NOMO-1 treated with dmso at 0.1 percent for 144 hours (cell line): ENCODE results near the gene SYT7.

Experiments
- DNase-seq: peaks from one replicate; lab custom pipeline; 2025; ENCODE audit not compliant: unreplicated experiment; lab: John Stamatoyannopoulos, UW

SYT7 gene

DNA sequence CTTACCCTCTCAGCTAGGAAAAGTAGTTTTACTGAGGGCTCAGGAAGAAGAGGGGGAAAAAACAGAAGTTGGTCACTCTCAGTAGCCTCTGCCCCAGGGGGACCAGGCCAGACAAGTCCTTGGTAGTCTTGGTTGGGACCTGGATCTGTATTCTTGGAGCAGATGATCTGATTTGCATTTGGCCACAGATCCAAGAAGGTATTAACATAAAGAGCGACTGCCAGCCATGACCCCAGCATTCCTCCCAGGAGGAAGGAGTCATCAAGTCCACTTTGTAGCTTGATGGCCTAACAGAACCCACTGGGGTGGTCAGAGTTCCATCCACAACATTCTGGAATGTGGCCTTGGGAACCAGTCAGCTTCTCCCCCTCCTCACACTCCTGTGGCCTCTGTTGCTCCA, 78.4 kb downstream of the SYT7 start:
- no peak for DNase-seq

DNA sequence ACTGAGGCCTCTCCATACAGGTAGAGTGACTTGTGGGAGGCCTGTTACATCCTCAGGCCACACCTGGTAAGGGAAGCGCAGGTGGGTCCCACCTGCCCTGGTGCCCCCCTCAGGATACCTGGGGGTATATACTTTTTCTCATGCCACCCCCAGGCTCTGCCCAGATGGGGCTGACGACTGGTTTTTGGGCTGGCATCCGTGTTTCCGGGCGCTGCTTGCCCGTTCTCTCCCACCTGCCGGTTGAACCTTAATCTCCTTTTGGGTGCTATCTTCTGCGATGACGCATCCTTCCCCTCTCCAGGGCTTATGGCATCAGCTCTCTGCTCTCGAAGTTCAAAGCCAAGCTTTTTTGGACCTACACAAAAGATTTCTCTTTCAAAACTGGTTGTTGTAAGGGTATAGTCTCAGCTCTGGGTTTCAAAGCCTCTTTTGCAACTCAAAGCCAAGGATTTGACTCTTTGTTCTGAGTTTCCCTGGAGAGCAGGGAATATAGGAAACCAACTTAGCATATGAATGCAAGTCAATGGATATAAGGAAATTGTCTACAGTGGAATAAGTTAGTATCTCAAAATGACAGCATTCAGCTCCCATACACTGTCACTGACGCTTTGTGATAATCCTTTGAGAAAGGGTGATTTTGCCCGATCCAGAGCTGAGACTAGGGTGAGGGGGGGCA, 80.9 kb downstream of the SYT7 start:
- DNase-seq, result no peak

DNA sequence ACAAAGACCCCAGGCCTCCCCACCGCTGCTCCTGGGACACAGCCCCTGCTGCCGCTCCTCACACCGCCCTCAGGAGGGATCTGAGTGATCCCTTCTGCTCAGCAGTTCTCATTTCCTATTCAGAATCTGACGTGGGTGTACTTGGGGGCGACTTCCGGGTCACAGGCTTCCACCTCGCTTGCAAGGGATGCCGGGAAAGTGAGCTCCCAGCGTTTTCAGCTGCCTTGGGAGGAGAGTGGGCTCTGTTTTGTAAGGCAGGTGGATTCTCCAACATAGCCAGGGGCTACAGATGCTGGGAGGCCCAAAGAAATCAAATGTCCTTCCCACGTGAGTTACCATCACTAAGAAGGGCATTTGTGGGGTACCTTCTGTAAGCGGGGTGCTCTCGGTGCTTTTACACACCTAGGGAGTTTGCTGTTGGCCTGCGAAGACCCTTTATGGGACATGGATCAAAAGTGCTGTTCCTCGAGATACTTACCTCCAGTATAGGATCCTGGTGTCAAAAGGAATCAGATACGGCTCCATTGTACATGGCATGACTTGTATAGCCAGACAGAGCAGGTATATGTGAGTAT, 82.0 kb downstream of the SYT7 start:
- DNase-seq, result peak; percentile 39

DNA sequence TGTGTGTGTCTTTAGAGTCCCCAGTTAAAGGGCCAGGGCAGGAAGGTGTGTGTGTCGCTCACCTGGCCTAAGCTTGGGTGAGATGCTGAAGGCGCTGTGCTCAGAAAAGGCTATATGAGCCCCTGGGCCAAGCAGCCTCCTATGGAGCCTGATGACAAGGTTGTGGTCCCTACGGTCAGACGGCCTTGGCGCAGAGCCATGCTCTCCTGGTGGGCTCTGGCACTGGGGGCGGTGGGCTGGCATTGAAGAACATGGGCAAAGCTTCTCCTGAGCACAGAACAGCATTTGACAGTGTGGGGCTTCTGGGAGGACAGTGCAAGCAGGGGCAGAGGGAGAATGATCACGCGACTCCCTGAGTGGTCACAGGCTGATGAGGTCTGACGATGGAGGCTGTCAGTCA, 83.0 kb downstream of the SYT7 start:
- no peak for DNase-seq

DNA sequence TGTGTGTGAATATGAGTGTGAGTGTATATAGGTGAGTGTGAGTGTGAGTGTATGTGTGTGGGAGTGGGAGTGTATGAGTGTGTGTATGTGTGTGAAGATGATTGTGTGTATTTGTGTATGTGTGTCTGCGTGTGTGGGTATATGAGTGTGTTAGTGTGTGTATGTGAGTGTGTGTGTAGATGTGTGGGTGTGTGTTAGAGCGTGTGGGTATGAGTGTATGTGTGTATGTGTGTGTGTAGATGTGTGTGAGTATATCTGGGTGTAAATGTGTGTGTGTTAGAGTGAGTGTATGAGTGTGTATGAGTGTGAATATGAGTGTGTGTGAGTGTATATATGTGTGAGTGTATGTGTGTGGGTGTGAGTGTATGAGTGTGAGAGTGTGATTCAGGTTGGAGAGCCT, 83.4 kb downstream of the SYT7 start:
- no peak for DNase-seq

DNA sequence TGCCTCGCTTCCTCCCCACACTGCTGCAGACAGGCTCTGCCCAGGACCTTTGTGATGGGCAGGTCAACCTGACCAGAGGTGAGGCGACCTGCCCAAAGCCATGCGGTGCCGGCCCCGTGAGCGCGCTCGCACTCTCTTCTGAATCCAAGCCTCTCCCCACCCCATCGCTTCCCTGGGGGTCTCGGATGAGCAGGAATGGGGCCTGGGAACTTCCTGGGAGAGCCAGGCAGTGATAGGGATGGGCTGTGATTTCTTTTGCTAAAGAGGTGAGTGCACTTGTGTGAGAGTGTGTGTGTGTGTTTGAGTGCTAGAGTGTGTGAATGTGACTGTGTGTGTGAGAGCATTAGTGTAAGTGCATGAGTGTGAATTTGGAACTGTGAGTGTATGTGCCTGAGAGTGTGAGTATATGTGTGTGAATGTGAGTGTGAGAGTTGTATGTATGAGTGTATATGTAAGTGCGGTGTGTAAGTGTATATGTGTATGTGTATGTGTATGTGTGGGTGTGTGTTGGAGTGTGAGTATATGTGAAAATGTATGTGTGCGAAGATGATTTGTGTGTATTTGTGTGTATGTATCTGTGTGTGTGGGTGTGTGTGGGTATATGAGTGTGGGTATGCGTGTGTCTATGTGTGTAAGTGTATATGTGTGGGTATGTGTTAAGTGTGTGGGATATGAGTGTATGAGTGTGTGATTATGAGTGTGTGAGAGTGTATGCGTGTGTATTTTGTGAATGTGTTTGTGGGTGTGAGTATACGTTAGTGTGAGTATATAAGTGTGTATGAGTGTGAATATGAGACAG, 84.1 kb downstream of the SYT7 start:
- DNase-seq, result no peak

DNA sequence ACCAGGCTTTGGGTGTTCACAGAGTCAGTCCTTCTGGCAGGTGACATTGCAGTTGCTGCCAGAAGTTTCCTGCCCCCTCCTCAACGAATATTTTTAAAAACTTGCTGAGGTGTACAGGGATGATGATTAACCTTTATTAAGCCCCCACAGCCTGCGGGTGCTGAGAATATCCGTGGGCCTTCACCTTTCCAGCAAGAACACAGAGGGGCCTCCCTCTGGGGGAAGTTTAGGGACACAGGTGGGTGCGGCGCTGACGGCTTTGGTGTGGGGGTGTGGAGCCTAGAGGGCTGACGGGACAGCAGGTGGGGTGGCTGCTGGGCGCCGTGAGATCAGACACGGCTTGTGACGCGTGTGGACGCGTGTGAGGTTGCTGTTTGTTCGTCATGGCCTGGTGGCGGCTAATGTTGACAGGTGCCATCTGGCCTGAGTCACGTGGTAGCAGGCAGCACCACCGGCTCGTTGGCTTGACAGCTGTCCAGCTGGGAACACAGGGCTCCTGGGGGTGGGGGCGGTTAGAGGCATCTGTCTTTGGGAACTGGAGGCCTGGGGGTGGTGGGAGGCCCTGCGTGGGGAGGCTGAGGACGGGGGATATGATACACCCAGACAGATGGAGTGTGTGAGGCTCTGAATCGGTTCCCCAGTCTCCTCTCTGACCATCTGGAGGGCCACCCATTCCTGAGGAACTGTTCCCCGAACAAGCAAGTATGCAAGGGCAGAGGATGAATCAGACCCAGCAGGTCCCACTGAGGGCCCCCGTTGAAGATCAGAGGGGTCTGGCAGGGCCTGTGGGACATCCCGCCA, 84.9 kb downstream of the SYT7 start:
- DNase-seq, result no peak

DNA sequence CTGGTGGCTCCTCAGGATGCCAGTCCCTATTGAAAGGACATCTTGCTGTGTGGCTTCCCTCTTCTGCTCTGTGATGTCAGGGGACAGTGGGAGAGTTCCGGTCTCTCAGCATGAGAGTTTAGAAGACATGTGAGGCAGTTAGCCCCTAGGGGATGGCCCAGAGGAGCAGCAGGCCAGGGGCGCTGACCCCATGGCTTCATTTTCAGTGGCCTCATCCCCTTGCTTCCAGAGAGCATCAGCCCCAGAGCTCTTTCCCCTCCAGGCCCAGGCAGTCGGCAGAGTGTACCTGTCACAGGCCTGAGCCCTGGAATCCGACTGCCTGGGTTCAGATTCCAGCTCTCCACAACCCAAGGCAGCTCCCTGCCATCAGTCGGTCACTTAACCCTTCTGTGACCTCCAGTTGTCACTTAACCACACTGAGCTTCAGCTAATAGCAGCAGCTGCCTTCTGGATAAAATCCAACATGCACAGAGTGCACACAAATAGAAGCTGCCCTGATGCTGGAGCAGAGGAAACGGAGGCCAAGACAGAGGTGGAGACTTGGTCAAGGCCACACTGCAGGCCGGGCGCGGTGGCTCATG, 86.4 kb downstream of the SYT7 start:
- DNase-seq, result no peak

DNA sequence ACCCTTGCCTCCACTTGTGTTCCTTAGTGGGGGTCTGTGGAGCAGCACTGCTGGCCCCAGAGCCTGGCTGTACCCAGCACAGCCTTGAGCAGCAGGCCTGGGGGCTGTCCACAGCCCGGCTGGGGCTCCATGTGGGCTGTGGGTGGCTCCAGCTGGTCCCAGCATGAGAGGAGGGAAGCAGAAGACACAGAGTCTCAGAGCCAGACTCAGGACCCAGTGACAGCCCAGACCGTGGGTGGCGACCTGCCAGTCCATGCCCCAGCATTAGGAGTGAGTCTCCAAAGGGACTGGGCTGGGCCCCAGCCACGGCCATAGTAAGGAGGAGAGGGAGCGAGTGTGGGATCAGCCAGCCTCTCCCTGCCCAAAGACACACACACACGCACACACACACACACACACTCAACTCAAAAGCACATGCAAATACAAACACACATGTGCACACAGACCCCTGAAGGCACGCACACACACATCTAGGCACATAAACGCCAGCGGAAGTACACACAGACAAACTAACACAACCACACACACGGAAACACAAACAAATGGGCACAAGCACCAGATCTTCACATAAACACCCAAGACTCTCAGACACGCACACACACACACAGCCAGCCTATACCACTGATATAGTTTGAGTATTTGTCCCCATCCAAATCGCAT, 89.0 kb downstream of the SYT7 start:
- DNase-seq, result no peak

DNA sequence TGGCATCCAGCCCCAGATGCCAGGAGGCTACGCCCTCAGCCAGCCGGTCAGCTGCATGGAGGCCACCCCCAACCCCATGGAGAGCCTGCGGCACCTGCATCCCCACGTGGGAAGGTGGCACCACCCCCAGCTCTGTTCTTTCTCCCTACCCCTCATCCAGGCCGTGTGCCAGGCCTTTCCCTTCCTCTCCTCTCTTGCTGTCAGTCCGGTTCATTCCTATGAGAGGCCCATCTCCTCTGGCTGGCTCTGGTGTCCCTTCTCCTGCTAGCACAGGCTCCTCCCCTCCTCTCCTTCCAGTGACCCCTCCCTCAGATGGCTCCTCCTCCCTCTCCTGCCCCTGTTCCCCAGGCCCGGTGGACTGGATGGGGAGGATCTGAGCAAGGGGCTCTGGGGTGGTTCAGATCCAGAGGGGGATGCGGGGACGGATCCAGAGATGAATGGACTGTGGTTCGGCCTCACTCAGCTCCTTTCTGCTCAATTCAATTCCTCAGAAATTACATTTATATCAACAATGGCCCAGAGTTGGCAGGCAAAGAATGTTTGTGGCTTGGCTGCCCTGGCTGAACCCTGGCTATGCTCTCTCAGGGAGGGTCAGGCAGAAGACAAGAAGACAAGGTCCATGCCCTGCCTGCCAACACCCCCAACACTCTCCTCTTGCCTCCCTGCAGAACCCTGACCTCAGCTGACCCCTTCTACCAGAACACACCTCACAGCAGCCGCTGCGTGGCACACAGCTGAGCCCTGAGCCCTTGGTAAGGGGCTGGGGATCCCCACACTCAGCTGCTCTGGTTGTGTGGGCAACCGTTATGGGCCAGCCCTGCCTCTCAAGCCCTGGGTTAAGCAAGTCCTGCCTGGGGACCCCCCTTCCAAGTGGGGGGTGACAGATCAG, 90.8 kb downstream of the SYT7 start:
- no peak for DNase-seq

DNA sequence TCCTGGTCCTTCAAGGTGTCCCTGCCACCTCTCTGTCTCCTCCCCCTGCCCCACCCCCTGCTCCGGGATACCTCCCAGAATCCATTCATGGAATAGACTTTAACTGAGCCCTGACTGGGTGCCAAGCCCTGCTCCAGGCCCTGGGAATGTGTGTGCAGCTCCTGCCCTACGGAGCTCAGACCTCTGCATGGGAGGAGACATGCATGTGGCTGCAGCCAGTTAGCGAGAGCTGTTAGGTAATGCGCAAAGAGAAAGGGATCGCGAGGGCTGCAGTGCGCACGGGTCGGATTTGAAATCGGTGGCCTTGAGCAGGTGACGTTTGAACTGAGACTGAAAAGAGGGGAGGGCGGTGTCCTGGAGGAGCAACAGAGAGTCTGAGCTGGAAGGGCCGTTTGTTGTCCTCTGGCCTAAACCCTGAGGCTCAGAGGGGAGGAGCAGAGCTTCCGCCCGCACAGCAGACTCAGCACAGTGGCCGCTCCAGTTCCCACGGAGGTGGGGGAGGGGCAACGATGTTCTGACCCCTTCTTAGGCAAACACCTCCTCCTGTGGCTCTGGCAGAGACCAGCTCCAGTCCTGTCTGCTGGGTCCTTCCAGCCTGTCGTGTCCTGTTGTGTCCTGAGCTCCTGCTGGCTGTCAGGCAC, 92.1 kb downstream of the SYT7 start:
- DNase-seq, result no peak

DNA sequence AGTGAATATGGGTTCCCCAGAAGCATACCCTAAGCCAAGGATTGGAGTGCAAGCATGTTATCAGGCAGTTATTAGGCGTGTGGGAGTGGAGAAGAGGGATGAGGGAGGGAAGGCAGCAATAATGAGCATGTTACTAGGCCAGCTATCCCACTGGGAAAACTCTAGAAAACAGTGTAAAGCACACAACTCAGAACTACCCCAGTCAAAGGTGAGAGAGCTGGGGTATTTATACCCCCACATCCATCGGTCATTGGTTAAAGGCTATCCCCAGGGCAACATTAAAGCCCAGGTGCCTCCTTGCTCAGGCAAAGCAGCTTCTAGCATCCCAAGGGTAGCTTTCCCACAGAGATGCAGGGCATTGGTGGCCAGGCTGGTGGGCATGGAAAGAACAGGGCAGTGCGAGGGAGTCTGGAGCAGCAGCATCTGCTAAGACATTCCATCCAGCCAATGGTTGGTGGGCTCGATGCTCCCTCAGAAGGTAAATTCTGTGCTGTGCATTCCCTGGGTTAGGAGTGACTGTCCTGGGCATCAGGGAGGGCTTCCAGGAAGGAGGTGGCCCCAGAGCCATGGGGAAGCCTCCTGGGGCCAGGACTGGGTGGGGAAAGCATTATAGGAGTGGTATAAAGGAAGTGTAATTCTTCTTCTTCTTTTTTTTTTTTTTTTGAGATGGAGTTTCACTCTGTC, 93.4 kb downstream of the SYT7 start:
- no peak for DNase-seq

DNA sequence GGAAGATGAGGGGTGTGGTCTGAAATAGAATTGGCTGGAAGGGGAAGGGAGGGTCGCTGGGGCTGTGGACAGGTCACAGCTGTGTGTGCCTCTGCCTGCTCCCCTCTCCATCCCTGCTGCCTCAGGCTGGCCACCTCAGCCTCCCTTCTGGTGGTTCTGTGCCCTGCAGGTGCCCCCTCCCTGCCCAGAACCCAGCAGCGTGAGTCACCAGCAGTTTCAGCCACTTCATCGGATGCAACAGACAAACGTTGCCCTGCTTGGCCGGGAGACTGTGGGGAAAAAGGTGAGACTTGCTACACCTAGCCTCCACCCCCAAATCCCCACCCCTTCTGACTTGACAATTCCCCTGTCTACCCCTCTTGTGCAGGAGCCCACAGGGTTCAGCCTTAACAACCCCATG, 94.1 kb downstream of the SYT7 start:
- no peak for DNase-seq

DNA sequence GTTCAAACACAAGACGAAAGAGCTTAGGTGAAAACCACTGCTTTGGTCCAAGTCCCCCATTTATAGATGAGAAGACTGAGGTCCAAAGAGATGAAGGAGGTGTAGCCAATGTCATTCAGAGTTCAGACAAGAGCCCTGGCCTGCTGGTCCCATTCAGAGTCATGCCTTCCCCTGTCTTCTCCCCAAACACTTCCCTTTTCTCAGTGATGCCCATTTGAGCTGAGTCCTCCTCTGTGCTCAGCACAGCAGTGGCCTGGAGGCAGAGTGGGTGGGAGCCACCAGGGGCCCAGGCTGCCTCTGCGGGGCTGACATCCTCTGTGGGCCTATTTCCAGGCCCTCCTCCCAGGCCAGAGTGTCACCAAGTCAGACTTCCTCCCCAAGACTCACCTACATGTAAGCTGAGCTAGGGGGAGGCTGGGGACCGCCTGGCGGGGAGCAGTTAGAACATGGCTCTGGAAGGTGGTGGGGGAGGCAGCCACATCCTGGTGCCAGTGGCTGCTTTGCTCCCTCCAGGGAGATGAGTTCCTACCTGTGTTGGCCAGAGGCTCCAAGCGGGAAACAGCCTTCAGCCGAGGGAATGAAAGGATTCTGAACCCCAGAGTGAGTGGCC, 94.8 kb downstream of the SYT7 start:
- DNase-seq, result no peak

DNA sequence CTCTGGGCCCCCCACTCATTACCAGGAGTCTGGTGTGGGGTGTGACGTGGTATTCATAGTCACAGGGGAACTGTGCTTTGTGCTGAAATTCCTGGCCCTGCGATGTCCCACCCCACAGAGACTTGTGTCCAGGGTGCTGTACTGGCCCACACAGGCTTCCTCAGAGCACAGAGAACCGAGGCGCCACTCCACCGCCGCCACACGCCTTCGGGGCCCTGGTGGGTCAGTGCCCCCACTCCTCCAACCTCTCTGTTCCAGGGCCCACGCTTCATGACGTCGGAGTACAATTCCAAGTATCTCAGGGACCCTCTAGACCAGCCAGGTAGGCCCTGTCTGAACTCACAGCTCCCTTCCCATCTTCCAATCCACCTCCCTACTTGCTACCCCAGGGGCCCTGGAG, 95.8 kb downstream of the SYT7 start:
- DNase-seq, result no peak

DNA sequence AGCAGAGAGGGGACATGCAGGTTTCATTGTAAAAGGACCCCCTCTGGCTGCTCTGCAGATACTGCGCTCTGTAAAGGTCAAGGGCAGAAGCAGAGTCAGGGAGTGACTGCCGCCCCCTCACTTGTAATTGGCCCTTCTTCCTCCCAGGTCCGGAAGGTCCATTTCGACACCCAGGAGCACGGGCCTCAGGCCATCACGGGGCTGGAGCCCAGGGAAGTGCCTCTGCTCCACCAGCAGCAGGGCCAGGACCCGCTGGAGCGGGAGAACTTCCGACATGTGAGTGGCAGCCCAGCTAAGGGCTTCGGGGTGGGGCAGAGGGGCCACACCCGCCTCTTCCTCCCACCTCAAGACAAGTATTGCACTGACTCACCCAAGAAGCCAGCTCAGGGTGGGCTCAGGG, 96.3 kb downstream of the SYT7 start:
- no peak for DNase-seq

DNA sequence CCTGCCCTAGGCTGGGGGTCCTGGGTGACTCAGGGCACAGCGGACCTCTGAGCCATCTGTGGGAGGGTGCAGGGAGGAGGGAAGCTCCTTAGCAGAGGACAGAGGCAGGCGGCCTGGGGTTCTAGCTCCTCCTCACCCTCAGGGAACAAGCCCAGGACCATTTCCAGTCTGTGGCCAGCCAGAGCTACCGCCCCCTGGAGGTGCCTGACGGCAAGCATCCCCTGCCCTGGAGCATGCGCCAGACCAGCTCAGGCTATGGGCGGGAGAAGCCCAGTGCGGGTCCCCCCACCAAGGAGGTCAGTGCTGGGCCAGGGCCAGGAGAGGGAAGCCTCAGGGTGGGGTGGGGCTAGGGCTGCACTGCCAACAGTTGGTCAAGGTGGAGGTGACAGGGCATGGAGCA, 98.4 kb downstream of the SYT7 start:
- DNase-seq, result no peak

DNA sequence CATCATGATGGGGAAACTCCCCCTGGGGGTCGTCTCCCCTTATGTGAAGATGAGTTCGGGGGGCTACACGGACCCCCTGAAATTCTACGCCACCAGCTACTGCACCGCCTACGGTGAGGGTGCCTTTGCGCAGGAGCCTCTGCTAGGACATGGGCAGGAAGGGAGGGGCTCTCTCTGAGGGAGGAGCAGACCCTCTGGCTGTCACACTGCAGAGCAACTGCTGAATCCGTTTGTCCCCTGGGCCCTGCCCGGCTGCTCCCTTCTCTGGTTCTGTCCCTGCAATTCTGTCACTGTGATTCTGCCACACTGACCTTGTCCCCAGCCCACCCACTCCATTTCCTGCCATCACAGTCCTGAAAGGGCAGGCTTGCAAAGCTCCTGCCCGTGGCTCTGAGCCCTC, 99.1 kb downstream of the SYT7 start:
- no peak for DNase-seq
